ENCODE measurements around the gene RFTN1. TPM values are rescaled to one million over a fixed set of nuclear protein-coding genes. Genes with fewer than 3 reads are reported as not detected.

Gene RFTN1
- total and polyA plus RNA-seq, 2 experiments from 2014 or later, result 3.3 to 7.2 TPM

DNA sequence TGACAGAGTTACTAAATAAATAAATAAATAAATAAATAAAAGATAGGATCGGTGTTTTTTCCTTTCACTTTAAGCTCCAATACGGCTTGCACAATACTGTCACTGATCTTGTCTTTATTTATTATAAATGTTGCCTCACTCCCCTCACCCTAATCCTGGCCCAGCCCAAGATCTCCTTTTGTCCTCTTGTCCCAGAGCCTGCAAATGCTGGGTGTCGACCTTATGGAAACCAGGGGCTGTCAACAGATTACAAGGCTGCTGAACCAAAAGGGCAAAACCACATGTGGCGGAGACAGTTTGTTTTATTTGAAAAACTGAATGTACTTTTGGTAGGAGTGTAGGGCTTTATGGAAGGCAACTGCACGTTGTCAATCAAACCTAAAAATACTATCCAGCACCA, 75.9 kb downstream of the RFTN1 start (continued):
- TF ChIP-seq, protein P1, sequence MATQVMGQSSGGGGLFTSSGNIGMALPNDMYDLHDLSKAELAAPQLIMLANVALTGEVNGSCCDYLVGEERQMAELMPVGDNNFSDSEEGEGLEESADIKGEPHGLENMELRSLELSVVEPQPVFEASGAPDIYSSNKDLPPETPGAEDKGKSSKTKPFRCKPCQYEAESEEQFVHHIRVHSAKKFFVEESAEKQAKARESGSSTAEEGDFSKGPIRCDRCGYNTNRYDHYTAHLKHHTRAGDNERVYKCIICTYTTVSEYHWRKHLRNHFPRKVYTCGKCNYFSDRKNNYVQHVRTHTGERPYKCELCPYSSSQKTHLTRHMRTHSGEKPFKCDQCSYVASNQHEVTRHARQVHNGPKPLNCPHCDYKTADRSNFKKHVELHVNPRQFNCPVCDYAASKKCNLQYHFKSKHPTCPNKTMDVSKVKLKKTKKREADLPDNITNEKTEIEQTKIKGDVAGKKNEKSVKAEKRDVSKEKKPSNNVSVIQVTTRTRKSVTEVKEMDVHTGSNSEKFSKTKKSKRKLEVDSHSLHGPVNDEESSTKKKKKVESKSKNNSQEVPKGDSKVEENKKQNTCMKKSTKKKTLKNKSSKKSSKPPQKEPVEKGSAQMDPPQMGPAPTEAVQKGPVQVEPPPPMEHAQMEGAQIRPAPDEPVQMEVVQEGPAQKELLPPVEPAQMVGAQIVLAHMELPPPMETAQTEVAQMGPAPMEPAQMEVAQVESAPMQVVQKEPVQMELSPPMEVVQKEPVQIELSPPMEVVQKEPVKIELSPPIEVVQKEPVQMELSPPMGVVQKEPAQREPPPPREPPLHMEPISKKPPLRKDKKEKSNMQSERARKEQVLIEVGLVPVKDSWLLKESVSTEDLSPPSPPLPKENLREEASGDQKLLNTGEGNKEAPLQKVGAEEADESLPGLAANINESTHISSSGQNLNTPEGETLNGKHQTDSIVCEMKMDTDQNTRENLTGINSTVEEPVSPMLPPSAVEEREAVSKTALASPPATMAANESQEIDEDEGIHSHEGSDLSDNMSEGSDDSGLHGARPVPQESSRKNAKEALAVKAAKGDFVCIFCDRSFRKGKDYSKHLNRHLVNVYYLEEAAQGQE (IDR thresholded peaks at IDR 0.05; ENCODE audit: unreplicated experiment), result no peak

DNA sequence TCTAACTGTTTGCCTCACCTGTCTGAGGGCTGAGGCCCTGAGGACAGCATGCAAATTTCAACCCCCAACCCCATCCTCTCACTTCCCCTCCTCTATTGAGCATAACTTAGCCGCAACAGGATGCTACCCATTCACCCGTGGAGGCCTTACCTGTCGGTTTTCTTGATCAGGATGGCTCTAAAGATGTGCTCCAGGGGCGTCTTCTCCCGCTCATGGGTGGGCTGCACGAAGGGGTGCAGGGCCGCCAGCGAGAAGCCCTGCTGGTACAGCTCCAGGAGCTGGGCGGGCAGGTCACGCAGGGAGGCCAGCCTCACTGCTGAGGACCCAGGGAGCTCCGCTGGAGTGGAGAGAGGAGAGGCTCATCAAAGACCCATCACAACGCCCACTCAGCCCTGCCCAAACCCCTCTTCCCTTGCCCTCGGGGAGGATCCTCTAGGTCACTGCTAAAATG, 79.8 kb downstream of the RFTN1 start:
- DNase-seq (ENCODE audit: low spot score), result peak; percentile 40
- Mint-ChIP-seq H3K4me1 (peaks cover 11% of the 10 kb centered on the region), H3K36me3 (ENCODE audit: low read depth) (no peaks in the 10 kb centered on the region), H3K4me3 (no peak overlapping the region), H3K9me3 (no peaks in the 10 kb centered on the region), H3K27ac (no peak overlapping the region), H3K27me3 (ENCODE audit: insufficient read depth, low read depth, poor library complexity) (peaks cover 1% of the 10 kb centered on the region)
- no peaks in the 10 kb centered on the region; the same call in 1 of the 2 replicates for H3K4me1 ChIP-seq (ENCODE audit: insufficient read depth)
- no peaks in the 10 kb centered on the region for H3K9me2 ChIP-seq (ENCODE audit: insufficient read depth)
- no peaks in the 10 kb centered on the region for H3K36me3 ChIP-seq (ENCODE audit: insufficient read depth)
- peak; percentile 58 for ATAC-seq
- no peak overlapping the region for H3K27ac ChIP-seq (ENCODE audit: low read depth)
- TF ChIP-seq JUNB (IDR thresholded peaks at IDR 0.05; ENCODE audit: unreplicated experiment), result no peak
- no peak for TF ChIP-seq CREB1 (CRISPR knock-in tag; IDR thresholded peaks at IDR 0.05; ENCODE audit: low read depth)
- no peak for TF ChIP-seq ZNF114 (CRISPR knock-in tag; IDR thresholded peaks at IDR 0.05)
- TF ChIP-seq, protein P2, sequence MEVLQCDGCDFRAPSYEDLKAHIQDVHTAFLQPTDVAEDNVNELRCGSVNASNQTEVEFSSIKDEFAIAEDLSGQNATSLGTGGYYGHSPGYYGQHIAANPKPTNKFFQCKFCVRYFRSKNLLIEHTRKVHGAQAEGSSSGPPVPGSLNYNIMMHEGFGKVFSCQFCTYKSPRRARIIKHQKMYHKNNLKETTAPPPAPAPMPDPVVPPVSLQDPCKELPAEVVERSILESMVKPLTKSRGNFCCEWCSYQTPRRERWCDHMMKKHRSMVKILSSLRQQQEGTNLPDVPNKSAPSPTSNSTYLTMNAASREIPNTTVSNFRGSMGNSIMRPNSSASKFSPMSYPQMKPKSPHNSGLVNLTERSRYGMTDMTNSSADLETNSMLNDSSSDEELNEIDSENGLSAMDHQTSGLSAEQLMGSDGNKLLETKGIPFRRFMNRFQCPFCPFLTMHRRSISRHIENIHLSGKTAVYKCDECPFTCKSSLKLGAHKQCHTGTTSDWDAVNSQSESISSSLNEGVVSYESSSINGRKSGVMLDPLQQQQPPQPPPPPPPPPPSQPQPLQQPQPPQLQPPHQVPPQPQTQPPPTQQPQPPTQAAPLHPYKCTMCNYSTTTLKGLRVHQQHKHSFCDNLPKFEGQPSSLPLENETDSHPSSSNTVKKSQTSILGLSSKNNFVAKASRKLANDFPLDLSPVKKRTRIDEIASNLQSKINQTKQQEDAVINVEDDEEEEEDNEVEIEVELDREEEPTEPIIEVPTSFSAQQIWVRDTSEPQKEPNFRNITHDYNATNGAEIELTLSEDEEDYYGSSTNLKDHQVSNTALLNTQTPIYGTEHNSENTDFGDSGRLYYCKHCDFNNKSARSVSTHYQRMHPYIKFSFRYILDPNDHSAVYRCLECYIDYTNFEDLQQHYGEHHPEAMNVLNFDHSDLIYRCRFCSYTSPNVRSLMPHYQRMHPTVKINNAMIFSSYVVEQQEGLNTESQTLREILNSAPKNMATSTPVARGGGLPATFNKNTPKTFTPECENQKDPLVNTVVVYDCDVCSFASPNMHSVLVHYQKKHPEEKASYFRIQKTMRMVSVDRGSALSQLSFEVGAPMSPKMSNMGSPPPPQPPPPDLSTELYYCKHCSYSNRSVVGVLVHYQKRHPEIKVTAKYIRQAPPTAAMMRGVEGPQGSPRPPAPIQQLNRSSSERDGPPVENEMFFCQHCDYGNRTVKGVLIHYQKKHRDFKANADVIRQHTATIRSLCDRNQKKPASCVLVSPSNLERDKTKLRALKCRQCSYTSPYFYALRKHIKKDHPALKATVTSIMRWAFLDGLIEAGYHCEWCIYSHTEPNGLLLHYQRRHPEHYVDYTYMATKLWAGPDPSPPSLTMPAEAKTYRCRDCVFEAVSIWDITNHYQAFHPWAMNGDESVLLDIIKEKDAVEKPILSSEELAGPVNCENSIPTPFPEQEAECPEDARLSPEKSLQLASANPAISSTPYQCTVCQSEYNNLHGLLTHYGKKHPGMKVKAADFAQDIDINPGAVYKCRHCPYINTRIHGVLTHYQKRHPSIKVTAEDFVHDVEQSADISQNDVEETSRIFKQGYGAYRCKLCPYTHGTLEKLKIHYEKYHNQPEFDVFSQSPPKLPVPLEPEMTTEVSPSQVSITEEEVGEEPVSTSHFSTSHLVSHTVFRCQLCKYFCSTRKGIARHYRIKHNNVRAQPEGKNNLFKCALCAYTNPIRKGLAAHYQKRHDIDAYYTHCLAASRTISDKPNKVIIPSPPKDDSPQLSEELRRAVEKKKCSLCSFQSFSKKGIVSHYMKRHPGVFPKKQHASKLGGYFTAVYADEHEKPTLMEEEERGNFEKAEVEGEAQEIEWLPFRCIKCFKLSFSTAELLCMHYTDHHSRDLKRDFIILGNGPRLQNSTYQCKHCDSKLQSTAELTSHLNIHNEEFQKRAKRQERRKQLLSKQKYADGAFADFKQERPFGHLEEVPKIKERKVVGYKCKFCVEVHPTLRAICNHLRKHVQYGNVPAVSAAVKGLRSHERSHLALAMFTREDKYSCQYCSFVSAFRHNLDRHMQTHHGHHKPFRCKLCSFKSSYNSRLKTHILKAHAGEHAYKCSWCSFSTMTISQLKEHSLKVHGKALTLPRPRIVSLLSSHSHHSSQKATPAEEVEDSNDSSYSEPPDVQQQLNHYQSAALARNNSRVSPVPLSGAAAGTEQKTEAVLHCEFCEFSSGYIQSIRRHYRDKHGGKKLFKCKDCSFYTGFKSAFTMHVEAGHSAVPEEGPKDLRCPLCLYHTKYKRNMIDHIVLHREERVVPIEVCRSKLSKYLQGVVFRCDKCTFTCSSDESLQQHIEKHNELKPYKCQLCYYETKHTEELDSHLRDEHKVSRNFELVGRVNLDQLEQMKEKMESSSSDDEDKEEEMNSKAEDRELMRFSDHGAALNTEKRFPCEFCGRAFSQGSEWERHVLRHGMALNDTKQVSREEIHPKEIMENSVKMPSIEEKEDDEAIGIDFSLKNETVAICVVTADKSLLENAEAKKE (CRISPR knock-in tag; IDR thresholded peaks at IDR 0.05), result no peak
- TF ChIP-seq ZNF331 (CRISPR knock-in tag; IDR thresholded peaks at IDR 0.05; ENCODE audit: low read depth), result no peak
- no peak for TF ChIP-seq ETS1 (IDR thresholded peaks at IDR 0.05)
- TF ChIP-seq STAT1 (IDR thresholded peaks at IDR 0.05; ENCODE audit: unreplicated experiment), result no peak
- TF ChIP-seq, protein P1 (IDR thresholded peaks at IDR 0.05; ENCODE audit: unreplicated experiment), result no peak
- TF ChIP-seq EZH2phosphoT487 (IDR thresholded peaks at IDR 0.05; ENCODE audit: unreplicated experiment), result no peak
- TF ChIP-seq NANOG (IDR thresholded peaks at IDR 0.05; ENCODE audit: borderline replicate concordance), result no peak
- no peak for TF ChIP-seq POLR2AphosphoS5 (IDR thresholded peaks at IDR 0.05; ENCODE audit: low read depth)
- H3K4me2 ChIP-seq, result no peak overlapping the region
- no peaks in the 10 kb centered on the region; the same call in 1 of the 2 replicates for H4K20me1 ChIP-seq (replicated peaks; ENCODE audit: insufficient read depth)
- H3K4me3 ChIP-seq, result no peak overlapping the region
- peak overlapping the region; percentile 53; the same call in 1 of the 2 replicates for H2AFZ ChIP-seq
- no peaks in the 10 kb centered on the region for H3K27me3 ChIP-seq (ENCODE audit: insufficient read depth)
- H3K79me2 ChIP-seq (replicated peaks; ENCODE audit: insufficient read depth), result no peaks in the 10 kb centered on the region
- H3F3A ChIP-seq (replicated peaks; ENCODE audit: low read depth), result no peaks in the 10 kb centered on the region

Data from GM23338 (cell line).